BJ (cell line): ENCODE measurements around the gene PPP3CB. TPM values are rescaled to one million over a fixed set of nuclear protein-coding genes. Genes with fewer than 3 reads are reported as not detected.

ENCODE experiments used
- CTCF ChIA-PET: fragments of 350-600 bp; formaldehyde crosslinking; extraction: SDS; loops from one replicate; lab custom pipeline; 2021; ENCODE audit warnings: antibody characterized with exemption, inconsistent platforms; lab: Yijun Ruan, JAX
- POLR2A ChIA-PET: fragments of 300-600 bp; sonication (Branson Sonifier 250); formaldehyde crosslinking; extraction: SDS; loops from one replicate; lab custom pipeline; 2021; ENCODE audit warnings: antibody characterized with exemption; lab: Charles Lee
- DNase-seq: peaks from one replicate; pipeline ENCODE4 v3.0.0-alpha.2; 2011; ENCODE audit warnings: low read depth
- H3K27me3 ChIP-seq: 2 replicates; pipeline ENCODE4 v1.6.0; 2011; ENCODE audit warnings: low read length; ENCODE audit not compliant: control insufficient read depth, insufficient read depth
- H3K36me3 ChIP-seq: 2 replicates; pipeline ENCODE4 v1.5.1; 2011; ENCODE audit warnings: low read length; ENCODE audit not compliant: control insufficient read depth, insufficient read depth
- H3K4me3 ChIP-seq: 2 replicates; pipeline ENCODE4 v1.5.1; 2011; ENCODE audit warnings: low read depth, mild to moderate bottlenecking, control low read depth, low read length
- polyA minus RNA-seq: library from RNA; depleted of rRNA, polyadenylated mRNA; stranded (reverse); fragments of >200 nt; gene quantifications from 2 replicates; pipeline ENCODE4 v1.2.3, GENCODE V29; 2011; rRNA and poly(A)+ RNA removed
- polyA plus RNA-seq: library from polyadenylated mRNA; depleted of rRNA; stranded (reverse); fragments of >200 nt; gene quantifications from 2 replicates; pipeline ENCODE4 v1.2.3, GENCODE V29; 2011; rRNA removed
- TF ChIP-seq, protein P1 (sequence below): IDR thresholded peaks from 2 replicates; pipeline ENCODE4 v1.5.1; 2011; ENCODE audit warnings: low read depth, mild to moderate bottlenecking, control low read depth, inconsistent platforms, low read length, moderate library complexity; ENCODE audit not compliant: insufficient read depth

PPP3CB gene
- 11.7 and 18.6 TPM in 2 replicates for polyA plus RNA-seq
- polyA minus RNA-seq: 9.8 and 15.6 TPM in 2 replicates

DNA sequence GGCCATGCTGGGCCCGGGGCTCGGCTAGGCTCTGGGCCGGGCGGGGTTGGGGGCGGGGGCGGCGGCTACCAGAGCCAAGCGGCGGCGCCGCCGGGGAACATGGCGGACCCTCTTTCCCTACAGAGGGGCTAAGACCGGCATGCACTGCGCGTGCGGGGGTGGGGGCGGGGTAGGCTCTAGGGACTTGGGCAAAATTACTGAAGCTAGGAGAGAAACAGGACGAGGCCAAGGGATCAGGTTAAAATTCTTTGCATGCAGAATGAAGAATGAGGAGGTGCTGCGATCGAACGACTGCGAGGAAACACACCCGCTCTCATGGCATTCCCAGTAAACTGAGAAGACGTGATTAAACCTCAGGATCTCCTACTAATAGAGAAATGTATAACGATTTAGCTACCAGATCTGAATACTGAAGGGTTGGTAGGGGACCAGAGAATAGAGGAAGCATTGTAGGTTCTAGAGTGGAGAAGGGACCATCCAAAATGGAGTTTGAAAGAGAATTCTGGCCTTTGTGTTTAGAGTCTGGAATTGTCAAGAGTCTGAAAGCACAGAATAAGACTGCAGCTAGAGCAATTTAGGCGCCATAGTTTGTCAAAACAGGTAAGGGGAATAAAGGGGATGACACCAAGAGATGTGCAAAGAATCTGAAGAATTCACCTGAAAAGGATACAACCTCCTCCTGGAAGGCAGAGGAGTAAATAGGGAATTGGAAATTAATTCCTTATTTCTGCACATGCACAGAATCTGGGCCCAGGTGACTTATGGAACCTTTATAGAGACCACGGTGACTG is at the start of gene PPP3CB:
TSS of gene PPP3CB (minus strand) at position 141 of the 791 bp plus-strand sequence. CDS start at position 6, 135 bp downstream.
- TF ChIP-seq, protein P1, sequence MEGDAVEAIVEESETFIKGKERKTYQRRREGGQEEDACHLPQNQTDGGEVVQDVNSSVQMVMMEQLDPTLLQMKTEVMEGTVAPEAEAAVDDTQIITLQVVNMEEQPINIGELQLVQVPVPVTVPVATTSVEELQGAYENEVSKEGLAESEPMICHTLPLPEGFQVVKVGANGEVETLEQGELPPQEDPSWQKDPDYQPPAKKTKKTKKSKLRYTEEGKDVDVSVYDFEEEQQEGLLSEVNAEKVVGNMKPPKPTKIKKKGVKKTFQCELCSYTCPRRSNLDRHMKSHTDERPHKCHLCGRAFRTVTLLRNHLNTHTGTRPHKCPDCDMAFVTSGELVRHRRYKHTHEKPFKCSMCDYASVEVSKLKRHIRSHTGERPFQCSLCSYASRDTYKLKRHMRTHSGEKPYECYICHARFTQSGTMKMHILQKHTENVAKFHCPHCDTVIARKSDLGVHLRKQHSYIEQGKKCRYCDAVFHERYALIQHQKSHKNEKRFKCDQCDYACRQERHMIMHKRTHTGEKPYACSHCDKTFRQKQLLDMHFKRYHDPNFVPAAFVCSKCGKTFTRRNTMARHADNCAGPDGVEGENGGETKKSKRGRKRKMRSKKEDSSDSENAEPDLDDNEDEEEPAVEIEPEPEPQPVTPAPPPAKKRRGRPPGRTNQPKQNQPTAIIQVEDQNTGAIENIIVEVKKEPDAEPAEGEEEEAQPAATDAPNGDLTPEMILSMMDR: no peak
- Histone ChIP-seq H3K36me3 (peaks cover 2% of the 10 kb centered on the region; the same call in 1 of the 2 replicates), H3K27me3 (no peaks in the 10 kb centered on the region), H3K4me3 (peak within 1 kb of the TSS; percentile 89)
- POLR2A ChIA-PET: interaction anchor here (0.5 to 0.7 kb wide), 3 partner anchors 403 to 1284 kb away, joined by 3 to 10 read pairs (median 3); no protein-coding TSS in a partner anchor
- CTCF ChIA-PET: interaction anchor here (0.9 to 1.3 kb wide), 2 partner anchors 20 to 151 kb away, joined by 3 to 4 read pairs; no protein-coding TSS in a partner anchor
- peak; percentile 73 for DNase-seq

DNA sequence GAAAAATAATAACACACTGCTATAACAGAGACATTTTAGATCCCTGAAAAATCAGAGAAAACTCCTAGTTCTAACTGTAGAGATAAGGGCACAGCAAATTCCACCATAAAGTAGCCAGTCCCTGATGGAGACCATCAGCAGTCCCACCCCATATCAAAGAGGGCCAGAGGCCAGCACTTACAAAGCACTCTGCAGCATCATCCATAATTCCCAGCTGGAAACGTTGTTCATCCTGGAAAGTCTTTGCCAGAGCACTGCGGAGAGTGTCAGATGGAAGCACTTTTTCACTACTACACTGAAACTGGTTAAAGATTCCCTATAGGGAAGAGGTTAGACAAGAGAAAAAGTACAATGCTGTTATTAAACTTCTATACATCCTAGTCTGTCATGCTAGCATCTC is 49.5 kb upstream of the PPP3CB start:
- ChIA-PET CTCF (no interaction called here), POLR2A (no interaction called here)
- H3K36me3 ChIP-seq: no peaks in the 10 kb centered on the region; the same call in 1 of the 2 replicates
- no peaks in the 10 kb centered on the region for H3K27me3 ChIP-seq
- TF ChIP-seq, protein P1: no peak
- no peak overlapping the region for H3K4me3 ChIP-seq
- no peak for DNase-seq

DNA sequence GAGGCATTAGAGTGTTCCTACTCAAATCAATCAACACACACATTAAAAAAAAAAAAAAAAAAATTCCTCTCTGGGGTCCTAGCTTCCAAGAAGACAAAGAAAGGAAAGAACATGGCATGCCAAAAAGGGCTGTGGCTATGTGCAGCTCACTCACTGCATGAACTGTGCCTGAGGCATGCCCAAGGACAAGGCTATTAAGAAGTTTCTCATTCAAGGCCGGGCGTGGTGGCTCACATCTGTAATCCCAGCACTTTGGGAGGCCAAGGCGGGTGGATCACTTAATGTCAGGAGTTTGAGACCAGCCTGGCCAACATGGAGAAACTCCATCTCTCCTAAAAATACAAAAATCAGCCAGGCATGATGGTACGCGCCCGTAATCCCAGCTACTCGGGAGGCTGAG is 41.9 kb upstream of the PPP3CB start:
- H3K36me3 ChIP-seq: no peaks in the 10 kb centered on the region; the same call in 1 of the 2 replicates
- CTCF ChIA-PET: interaction anchor here (0.9 to 4.7 kb wide), 4 partner anchors 8 to 106 kb away, joined by 3 to 20 read pairs (median 7); no protein-coding TSS in a partner anchor
- no peaks in the 10 kb centered on the region for H3K27me3 ChIP-seq
- TF ChIP-seq, protein P1: no peak
- POLR2A ChIA-PET: no interaction called here
- H3K4me3 ChIP-seq: no peak overlapping the region
- DNase-seq: no peak

DNA sequence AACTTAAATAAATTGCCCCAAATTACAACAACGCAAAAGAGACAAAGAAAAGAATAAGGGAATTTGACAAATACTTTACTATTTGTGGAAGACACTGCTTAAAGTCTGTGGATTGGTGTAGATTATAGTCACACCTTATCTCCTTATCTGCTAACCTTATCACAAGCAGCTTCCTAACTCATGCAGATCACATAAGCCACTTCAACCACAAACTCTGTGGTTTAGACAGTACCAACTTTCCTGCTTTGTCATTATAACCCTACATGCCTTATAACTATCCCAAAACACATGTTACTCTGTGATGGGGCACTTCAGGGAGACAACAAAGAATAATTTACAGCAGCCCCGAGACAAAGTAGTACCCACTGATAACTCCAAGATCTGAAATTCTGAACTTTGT is 41.5 kb upstream of the PPP3CB start:
- POLR2A ChIA-PET: no interaction called here
- H3K4me3 ChIP-seq: no peak overlapping the region
- no peaks in the 10 kb centered on the region; the same call in 1 of the 2 replicates for H3K36me3 ChIP-seq
- H3K27me3 ChIP-seq: no peaks in the 10 kb centered on the region
- CTCF ChIA-PET: interaction anchor here (1.8 to 4.7 kb wide), 2 partner anchors 8 to 106 kb away, joined by 6 to 20 read pairs; no protein-coding TSS in a partner anchor
- TF ChIP-seq, protein P1: no peak
- no peak for DNase-seq

DNA sequence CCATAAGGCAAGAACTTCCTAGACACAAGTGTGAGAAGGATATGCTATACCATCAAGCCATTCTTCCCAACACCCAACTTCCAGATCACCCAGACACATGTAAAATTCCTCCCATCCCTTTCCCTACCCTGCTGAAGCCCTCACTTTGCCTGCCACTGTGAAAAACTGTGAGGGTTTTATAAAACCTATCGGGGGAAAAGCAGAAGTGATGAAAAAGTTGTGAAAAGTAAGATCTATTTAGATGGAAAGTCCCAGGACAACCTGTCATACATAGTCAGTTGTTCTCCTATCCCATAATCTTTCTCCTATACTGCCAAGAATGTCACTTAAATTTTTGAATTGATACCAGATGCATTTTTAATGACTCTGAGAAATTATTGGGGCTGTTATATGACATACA is 39.0 kb upstream of the PPP3CB start:
- ChIA-PET CTCF (interaction anchor here (1.2 kb wide), 1 partner anchor 109 kb away, joined by 4 read pairs; no protein-coding TSS in a partner anchor), POLR2A (no interaction called here)
- Histone ChIP-seq H3K36me3 (no peaks in the 10 kb centered on the region), H3K4me3 (no peak overlapping the region), H3K27me3 (no peaks in the 10 kb centered on the region)
- DNase-seq: no peak
- TF ChIP-seq, protein P1: no peak
